NT2/D1 (cell line): ENCODE data around the gene C6orf120.

Source experiments
- DNase-seq: peaks from one replicate; pipeline ENCODE4 v3.0.0-alpha.2; 2011; ENCODE audit warnings: low read depth, low spot score
- H3K27me3 ChIP-seq: 2 replicates; pipeline ENCODE4 v1.6.0; 2011; ENCODE audit warnings: mild to moderate bottlenecking; ENCODE audit not compliant: insufficient read length, insufficient read depth
- H3K36me3 ChIP-seq: 2 replicates; pipeline ENCODE4 v1.6.1; 2011; ENCODE audit warnings: mild to moderate bottlenecking, low read length, mixed read lengths; ENCODE audit not compliant: insufficient read depth, insufficient read length
- H3K4me1 ChIP-seq: 2 replicates; pipeline ENCODE4 v1.5.1; 2011; ENCODE audit not compliant: insufficient read depth, insufficient read length
- H3K4me3 ChIP-seq: 2 replicates; pipeline ENCODE4 v1.5.1; 2011; ENCODE audit warnings: low read depth; ENCODE audit not compliant: insufficient read length
- H3K9ac ChIP-seq: 2 replicates; pipeline ENCODE4 v1.6.0; 2011; ENCODE audit warnings: low read depth; ENCODE audit not compliant: insufficient read length
- H3K9me3 ChIP-seq: 2 replicates; pipeline ENCODE4 v1.5.1; 2011; ENCODE audit warnings: mild to moderate bottlenecking, low read length; ENCODE audit not compliant: insufficient read depth
- SUZ12 ChIP-seq: IDR thresholded peaks from 2 replicates; pipeline ENCODE4 v1.6.1; 2011; ENCODE audit not compliant: insufficient read length, insufficient read depth; ENCODE audit errors: extremely low read depth
- YY1 ChIP-seq: IDR thresholded peaks from 2 replicates; pipeline ENCODE4 v1.6.1; 2011; ENCODE audit not compliant: insufficient read length, insufficient read depth
- ZNF274 ChIP-seq: IDR thresholded peaks from 2 replicates; pipeline ENCODE4 v1.6.1; 2011; ENCODE audit warnings: mild to moderate bottlenecking, low read depth, low read length

The C6orf120 gene

DNA sequence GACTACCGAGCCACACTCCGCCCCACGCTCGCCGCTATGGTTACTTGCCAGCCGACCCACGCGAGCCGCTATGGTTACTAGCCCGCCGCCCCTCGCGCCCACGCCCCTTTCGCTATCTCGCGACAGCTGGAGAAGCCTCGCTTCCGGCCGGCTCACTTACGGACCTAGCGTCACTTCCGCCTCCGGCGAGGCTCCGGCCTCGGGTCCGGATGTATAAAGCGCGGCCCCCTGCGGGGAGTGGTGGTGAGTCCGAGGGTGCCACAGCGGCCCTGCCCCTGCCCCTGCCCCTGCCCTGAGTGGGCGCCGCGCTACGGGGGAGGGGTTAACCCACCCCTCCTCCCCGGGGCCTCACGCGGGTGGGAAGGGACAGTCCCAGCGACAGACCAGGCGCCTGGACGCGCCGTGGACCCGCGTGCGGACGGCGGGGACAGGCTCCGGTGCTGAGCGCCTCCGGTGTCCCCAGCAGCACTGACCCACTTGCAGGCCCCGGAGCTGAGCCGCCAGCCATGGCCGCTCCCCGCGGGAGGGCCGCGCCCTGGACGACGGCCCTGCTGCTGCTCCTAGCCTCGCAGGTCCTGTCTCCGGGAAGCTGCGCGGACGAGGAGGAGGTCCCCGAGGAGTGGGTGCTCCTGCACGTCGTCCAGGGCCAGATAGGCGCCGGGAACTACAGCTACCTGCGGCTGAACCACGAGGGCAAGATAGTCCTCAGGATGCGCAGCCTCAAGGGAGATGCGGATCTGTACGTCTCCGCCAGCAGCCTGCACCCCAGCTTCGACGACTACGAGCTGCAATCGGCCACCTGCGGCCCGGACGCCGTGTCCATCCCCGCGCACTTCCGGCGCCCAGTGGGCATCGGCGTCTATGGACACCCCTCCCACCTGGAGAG is at the start of gene C6orf120, which contains the start of gene WDR27:
TSS of gene C6orf120 (plus strand) at position 173 of the 886 bp plus-strand sequence. CDS start at position 507, 334 bp downstream.
TSS of gene WDR27 (minus strand) at position 76 of the 886 bp plus-strand sequence. CDS start 13,024 bp downstream, outside the sequence.
- no peaks in the 10 kb centered on the region for H3K9me3 ChIP-seq
- H3K4me3 ChIP-seq = peak within 1 kb of the TSS; percentile 94
- DNase-seq = peak; percentile 82
- H3K27me3 ChIP-seq = no peaks in the 10 kb centered on the region
- peak within 1 kb of the TSS; percentile 97 for H3K9ac ChIP-seq
- TF ChIP-seq YY1 (no peak), SUZ12 (no peak), ZNF274 (no peak)
- H3K4me1 ChIP-seq = no peaks in the 10 kb centered on the region
- peaks cover 40% of the 10 kb centered on the region for H3K36me3 ChIP-seq

DNA sequence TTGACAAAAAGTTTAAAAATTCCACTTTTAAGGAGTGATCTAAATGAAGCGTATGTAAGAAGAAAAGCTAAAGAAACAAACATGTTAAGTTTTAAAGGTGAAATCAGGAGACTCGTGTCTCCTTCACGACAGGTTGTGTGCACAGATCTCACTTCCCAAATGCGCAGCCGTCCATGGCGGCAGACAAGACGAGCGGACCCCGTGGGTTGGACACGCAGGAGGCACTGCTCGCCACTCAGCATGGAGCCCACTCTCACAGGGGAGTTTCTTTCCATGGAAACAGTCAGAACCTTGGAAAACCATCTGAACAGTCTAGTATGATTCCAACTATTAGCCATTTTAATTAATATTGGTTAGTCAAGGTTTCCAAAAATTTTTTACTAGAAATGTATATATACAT is 49.0 kb upstream of the C6orf120 start:
- DNase-seq = no peak
- Histone ChIP-seq H3K4me1 (no peaks in the 10 kb centered on the region), H3K9ac (no peak overlapping the region), H3K27me3 (no peaks in the 10 kb centered on the region), H3K36me3 (peaks cover 44% of the 10 kb centered on the region), H3K4me3 (no peak overlapping the region), H3K9me3 (no peaks in the 10 kb centered on the region; the same call in 1 of the 2 replicates)
- TF ChIP-seq SUZ12 (no peak), ZNF274 (no peak)

DNA sequence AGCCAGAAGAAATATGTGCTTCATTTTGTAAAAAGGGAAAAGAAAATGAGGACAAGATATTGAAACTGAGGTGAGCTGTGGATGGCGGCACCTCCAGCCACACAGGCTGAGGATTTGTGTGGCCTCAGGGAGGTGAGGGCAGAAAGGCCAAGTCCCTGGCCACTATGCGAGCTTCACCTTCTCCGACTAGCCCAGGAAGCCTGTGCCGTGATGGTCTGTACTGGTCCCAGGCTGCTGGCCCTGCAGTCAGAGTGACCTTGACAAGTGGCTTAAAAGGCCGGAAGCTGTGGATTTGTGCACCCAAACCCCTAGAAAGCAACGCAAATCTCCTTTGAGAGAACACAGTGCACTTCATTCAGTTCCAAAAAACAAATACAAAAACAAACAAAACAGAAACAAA is 48.2 kb upstream of the C6orf120 start:
- H3K36me3 ChIP-seq = peaks cover 48% of the 10 kb centered on the region
- TF ChIP-seq YY1 = no peak
- no peak for TF ChIP-seq SUZ12
- no peak for TF ChIP-seq ZNF274
- H3K9ac ChIP-seq = no peak overlapping the region
- H3K27me3 ChIP-seq = no peaks in the 10 kb centered on the region
- H3K9me3 ChIP-seq = no peaks in the 10 kb centered on the region; the same call in 1 of the 2 replicates
- no peak for DNase-seq
- H3K4me3 ChIP-seq = no peak overlapping the region
- no peaks in the 10 kb centered on the region for H3K4me1 ChIP-seq

DNA sequence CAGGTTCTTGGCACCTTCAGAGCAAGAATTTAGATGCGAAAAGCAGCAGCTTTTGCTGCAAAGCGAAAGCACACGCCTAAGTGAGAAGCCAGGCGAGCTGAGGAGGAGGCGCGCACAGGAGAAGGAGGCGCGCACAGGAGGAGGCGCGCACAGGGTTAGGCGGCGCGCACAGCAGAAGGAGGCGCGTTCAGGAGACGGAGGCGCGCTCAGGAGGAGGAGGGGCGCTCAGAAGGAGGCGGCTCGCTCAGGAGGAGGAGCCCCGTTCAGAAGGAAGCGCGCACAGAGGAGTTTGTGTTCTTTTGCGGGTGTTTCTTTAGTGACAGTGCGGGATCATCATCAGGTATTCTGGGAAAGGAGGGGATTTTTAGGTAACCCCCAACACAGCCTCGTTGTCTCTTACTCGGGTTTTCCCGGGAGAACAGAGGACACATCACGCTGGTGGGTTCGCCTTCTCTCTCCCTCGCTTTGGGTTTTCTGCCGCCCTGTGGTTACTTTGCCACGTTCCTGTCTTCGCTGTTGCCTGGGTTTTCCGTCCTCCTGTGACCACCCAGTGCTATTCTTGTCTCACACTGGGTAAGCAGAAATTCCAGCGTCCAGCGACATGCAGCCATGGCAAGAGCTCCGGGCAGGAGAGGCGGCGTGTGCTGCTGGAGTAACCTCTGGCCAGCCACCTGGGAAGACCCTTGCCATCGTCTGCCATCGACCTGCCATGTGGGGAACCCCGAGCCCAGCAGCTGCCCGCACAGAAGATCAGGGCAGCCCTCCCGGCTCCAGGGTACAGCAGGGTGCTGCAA is 47.1 kb upstream of the C6orf120 start:
- Histone ChIP-seq H3K4me1 (no peaks in the 10 kb centered on the region), H3K36me3 (peaks cover 58% of the 10 kb centered on the region), H3K27me3 (no peaks in the 10 kb centered on the region), H3K9me3 (no peaks in the 10 kb centered on the region; the same call in 1 of the 2 replicates), H3K9ac (no peak overlapping the region), H3K4me3 (no peak overlapping the region)
- DNase-seq = no peak
- TF ChIP-seq SUZ12 (no peak), ZNF274 (no peak), YY1 (no peak)

DNA sequence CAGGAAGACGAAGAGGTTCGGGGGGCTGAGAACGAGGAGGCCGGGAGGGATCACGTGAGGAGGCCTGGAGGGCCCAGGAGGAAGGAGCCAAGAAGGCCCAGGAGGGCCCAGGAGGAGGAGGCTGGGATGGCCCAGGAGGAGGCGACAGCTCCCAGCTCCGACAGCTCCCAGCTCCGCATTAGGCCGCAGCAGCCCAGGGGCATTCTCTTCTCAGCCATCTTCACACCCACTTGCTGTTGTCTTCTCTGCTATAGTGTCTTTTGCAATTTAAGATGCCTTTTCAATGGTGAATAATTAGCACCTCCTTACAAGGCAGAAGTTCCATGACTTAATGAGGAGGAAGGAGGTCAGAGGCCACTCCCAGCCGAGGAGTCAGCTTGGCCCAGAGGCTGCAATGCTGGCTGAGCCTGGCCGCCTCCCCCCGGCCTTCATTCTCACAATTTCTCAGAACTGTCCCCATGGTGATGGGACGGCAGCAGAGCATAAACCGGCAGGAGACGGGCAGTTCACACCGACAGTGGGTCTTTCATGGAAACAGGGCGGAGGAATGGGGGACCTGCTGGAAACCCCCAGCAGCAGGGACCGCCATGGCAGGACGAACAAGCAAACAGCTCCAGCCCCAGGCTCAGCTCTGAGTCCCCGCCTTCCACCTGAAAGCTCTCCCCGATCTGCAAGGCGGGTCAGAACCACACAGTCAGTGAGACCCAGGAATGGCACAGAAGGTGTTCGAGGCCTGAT is 45.2 kb upstream of the C6orf120 start:
- no peak for DNase-seq
- H3K9ac ChIP-seq = peak overlapping the region; percentile 18
- TF ChIP-seq YY1 (no peak), ZNF274 (no peak), SUZ12 (no peak)
- no peaks in the 10 kb centered on the region; the same call in 1 of the 2 replicates for H3K9me3 ChIP-seq
- H3K4me3 ChIP-seq = no peak overlapping the region
- peaks cover 69% of the 10 kb centered on the region for H3K36me3 ChIP-seq
- H3K27me3 ChIP-seq = no peaks in the 10 kb centered on the region
- no peaks in the 10 kb centered on the region for H3K4me1 ChIP-seq

DNA sequence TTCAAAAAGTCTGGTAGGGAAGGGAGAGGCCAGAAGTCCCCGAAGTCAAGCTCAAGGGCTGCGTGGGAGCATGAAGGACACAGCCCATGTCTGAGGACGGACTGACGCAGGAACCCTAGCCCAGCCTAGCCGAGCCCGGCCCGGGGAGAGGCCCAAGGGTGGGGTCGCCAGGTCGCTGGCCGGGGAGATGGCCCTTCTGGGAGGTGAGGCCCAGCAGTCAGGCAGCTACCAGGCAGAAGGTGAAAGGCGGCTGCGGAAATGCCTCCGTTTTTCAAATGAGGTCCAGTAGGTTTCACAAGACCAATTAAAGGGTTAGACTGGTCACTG is 44.7 kb upstream of the C6orf120 start:
- TF ChIP-seq YY1 = no peak
- TF ChIP-seq ZNF274 = no peak
- no peak for TF ChIP-seq SUZ12
- Histone ChIP-seq H3K27me3 (no peaks in the 10 kb centered on the region), H3K4me3 (no peak overlapping the region), H3K9ac (peak overlapping the region; percentile 18), H3K9me3 (no peaks in the 10 kb centered on the region; the same call in 1 of the 2 replicates), H3K36me3 (peaks cover 71% of the 10 kb centered on the region), H3K4me1 (no peaks in the 10 kb centered on the region)
- DNase-seq = no peak
